Parathyroid adenoma (tissue), 2 donors: ENCODE data around the gene DPYD.

ENCODE experiments used
- H2AFZ ChIP-seq: fragments of 300-600 bp; sonication (generic); one replicate; pipeline ENCODE4 v1.7.0; 2017; ENCODE audit warnings: antibody characterized with exemption, mild to moderate bottlenecking
- H3K27ac ChIP-seq: fragments of 300-600 bp; sonication (generic); one replicate; pipeline ENCODE4 v1.7.0; 2017
- H3K27me3 ChIP-seq: fragments of 300-600 bp; sonication (generic); one replicate; pipeline ENCODE4 v1.7.0; 2017; ENCODE audit warnings: low read length; ENCODE audit not compliant: control insufficient read depth, insufficient read depth
- H3K36me3 ChIP-seq: fragments of 300-600 bp; sonication (generic); one replicate; pipeline ENCODE4 v1.7.0; 2017; ENCODE audit warnings: low read length; ENCODE audit not compliant: control insufficient read depth, insufficient read depth
- H3K4me1 ChIP-seq: fragments of 300-600 bp; sonication (generic); one replicate; pipeline ENCODE4 v1.7.0; 2017; ENCODE audit warnings: control low read depth
- H3K4me2 ChIP-seq: fragments of 300-600 bp; sonication (generic); one replicate; pipeline ENCODE4 v1.7.0; 2017; ENCODE audit warnings: low read length
- H3K4me3 ChIP-seq: fragments of 300-600 bp; sonication (generic); one replicate; pipeline ENCODE4 v1.7.0; 2017; ENCODE audit warnings: low read depth, low read length
- H3K79me2 ChIP-seq: fragments of 300-600 bp; sonication (generic); one replicate; pipeline ENCODE4 v1.7.0; 2017; ENCODE audit warnings: control low read depth
- H3K9ac ChIP-seq: fragments of 300-600 bp; sonication (generic); one replicate; pipeline ENCODE4 v1.7.0; 2017; ENCODE audit warnings: mild to moderate bottlenecking
- H3K9me3 ChIP-seq: fragments of 300-600 bp; sonication (generic); one replicate; pipeline ENCODE4 v1.7.0; 2017; ENCODE audit warnings: low read length; ENCODE audit not compliant: control insufficient read depth
- TF ChIP-seq, protein P1 (sequence below): fragments of 300-600 bp; sonication (generic); IDR thresholded peaks from one replicate; pipeline ENCODE4 v1.7.0; 2017; ENCODE audit warnings: antibody characterized with exemption, mild to moderate bottlenecking
- donor health status: primary hyperparathyroidism.

Gene DPYD

DNA sequence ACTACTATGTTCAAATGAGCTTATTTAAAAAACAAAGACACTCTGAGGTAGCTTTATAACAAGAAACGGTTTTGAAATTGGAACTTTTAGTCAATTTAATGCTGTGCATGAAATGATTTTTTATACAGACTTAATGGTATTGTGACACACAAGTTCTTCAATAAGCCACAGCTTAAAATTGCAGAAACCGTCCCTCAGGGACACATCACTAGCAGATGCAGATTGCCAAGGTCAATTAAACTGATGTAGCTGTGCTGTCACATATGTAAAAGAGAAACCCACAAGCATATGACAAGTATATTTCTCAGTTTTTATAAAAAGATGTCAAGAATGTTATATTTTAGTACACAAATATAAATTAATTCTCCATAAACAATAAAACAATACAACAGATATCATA lies 366.9 kb downstream of the DPYD start:
- no peak overlapping the region for H2AFZ ChIP-seq
- H3K27ac ChIP-seq, result no peak overlapping the region
- H3K79me2 ChIP-seq, result no peaks in the 10 kb centered on the region
- TF ChIP-seq, protein P1, sequence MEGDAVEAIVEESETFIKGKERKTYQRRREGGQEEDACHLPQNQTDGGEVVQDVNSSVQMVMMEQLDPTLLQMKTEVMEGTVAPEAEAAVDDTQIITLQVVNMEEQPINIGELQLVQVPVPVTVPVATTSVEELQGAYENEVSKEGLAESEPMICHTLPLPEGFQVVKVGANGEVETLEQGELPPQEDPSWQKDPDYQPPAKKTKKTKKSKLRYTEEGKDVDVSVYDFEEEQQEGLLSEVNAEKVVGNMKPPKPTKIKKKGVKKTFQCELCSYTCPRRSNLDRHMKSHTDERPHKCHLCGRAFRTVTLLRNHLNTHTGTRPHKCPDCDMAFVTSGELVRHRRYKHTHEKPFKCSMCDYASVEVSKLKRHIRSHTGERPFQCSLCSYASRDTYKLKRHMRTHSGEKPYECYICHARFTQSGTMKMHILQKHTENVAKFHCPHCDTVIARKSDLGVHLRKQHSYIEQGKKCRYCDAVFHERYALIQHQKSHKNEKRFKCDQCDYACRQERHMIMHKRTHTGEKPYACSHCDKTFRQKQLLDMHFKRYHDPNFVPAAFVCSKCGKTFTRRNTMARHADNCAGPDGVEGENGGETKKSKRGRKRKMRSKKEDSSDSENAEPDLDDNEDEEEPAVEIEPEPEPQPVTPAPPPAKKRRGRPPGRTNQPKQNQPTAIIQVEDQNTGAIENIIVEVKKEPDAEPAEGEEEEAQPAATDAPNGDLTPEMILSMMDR, result no peak
- no peaks in the 10 kb centered on the region for H3K9me3 ChIP-seq
- H3K4me3 ChIP-seq, result no peak overlapping the region
- H3K9ac ChIP-seq, result no peak overlapping the region
- no peaks in the 10 kb centered on the region for H3K27me3 ChIP-seq
- H3K36me3 ChIP-seq, result no peaks in the 10 kb centered on the region
- no peaks in the 10 kb centered on the region for H3K4me1 ChIP-seq
- H3K4me2 ChIP-seq, result no peak overlapping the region

DNA sequence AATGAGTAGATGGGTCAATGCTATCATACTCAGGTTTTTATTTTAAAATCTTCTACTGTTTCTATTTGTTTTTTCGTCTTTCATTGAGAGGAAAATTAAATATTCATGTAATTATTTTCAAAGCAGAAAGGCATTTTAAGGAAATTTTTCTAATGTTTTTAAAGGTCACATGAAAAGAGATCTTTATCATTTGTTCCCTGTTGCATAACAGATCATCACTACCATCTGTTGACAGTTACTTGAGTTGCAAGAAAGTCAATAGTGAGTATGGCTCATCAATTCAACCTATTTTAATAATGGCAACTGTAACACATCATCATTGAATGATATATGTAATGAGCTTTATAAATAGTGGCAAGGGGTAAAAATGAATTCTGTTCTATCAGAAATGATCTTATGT lies 369.7 kb downstream of the DPYD start:
- Histone ChIP-seq H3K4me1 (no peaks in the 10 kb centered on the region), H3K9ac (no peak overlapping the region), H2AFZ (no peak overlapping the region), H3K27ac (no peak overlapping the region), H3K4me3 (no peak overlapping the region), H3K4me2 (no peak overlapping the region), H3K36me3 (no peaks in the 10 kb centered on the region), H3K9me3 (no peaks in the 10 kb centered on the region), H3K27me3 (no peaks in the 10 kb centered on the region), H3K79me2 (no peaks in the 10 kb centered on the region)
- TF ChIP-seq, protein P1, result no peak

DNA sequence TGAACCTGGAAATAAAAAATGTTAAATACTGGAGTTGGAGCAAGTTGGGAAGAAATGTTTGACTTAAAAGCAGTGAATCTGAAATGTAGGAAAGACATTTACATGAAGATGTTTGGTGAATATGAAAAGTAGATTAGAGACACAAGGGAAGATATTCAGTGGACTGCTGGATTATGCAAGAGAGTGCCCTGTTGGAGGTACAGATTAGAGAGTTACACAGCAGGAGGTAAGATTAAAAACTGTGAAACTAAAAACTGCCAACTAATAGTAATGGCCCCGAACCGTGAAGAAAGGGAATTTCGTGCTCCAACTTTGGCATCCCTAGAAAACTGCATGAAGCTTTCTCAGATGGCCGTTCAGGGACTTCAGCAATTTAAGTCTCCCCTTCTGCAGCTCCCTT lies 375.4 kb downstream of the DPYD start:
- Histone ChIP-seq H3K4me1 (no peaks in the 10 kb centered on the region), H3K9me3 (no peaks in the 10 kb centered on the region), H3K27ac (no peak overlapping the region), H3K9ac (no peak overlapping the region), H3K4me3 (no peak overlapping the region), H3K79me2 (no peaks in the 10 kb centered on the region), H3K36me3 (no peaks in the 10 kb centered on the region), H2AFZ (no peak overlapping the region), H3K4me2 (no peak overlapping the region), H3K27me3 (no peaks in the 10 kb centered on the region)
- TF ChIP-seq, protein P1, result no peak

DNA sequence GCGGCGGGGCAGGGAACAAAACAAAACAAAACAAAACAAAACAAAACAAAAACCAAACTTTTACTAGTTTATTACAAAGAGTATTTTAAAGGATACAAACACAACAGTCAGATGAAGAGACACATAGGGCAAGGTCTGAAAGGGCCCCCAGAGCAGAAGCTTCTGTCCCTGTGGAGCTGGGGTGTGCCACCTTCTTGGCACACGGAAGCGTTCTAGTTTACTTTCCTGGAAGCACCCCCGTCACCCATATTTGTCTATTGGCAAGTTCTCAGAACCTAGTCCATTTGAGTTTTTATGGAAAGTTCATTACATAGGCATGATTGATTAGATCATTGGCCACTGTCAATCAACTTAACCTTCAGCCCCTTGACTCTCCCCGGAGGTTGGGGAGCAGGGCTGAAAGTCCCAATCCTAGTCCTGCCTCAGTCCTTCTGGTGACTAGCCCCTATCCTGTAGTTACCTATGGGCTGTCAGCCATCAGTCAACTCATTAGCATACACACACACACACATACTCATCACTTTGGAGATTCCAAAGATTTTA lies 380.4 kb downstream of the DPYD start:
- no peak overlapping the region for H3K4me2 ChIP-seq
- no peak overlapping the region for H3K4me3 ChIP-seq
- no peaks in the 10 kb centered on the region for H3K79me2 ChIP-seq
- TF ChIP-seq, protein P1, result no peak
- no peak overlapping the region for H3K9ac ChIP-seq
- no peaks in the 10 kb centered on the region for H3K4me1 ChIP-seq
- H3K36me3 ChIP-seq, result no peaks in the 10 kb centered on the region
- no peak overlapping the region for H3K27ac ChIP-seq
- no peak overlapping the region for H2AFZ ChIP-seq
- no peaks in the 10 kb centered on the region for H3K9me3 ChIP-seq
- H3K27me3 ChIP-seq, result no peaks in the 10 kb centered on the region

DNA sequence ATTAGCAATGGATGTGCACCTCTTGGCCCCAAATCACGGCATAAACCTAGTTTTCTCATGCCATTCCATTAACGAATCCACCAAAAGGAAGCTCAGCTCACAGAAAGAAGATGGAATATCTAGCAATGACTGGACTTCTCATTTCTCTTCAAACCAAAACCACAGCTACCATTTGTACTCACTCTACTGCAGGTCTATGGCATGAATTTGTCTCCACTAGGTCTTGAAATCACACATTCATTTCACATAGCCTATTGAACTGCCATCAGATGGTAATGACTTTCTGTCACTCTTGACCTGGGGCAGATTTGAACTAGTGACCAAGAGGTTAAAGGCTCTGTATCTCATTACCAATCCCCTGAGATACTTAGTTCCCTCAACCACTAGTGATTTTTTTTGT lies 382.7 kb downstream of the DPYD start:
- Histone ChIP-seq H3K27me3 (no peaks in the 10 kb centered on the region), H3K9ac (no peak overlapping the region), H3K36me3 (no peaks in the 10 kb centered on the region), H3K4me2 (no peak overlapping the region), H3K4me3 (no peak overlapping the region), H3K9me3 (no peaks in the 10 kb centered on the region), H3K79me2 (no peaks in the 10 kb centered on the region), H3K27ac (no peak overlapping the region), H3K4me1 (no peaks in the 10 kb centered on the region), H2AFZ (no peak overlapping the region)
- TF ChIP-seq, protein P1, result no peak
